ENCODE results near the gene CALHM4. TPM values are rescaled to one million over a fixed set of nuclear protein-coding genes. Genes with fewer than 3 reads are reported as not detected.
"Not testable (repeated sequence)": the region's sequence is repeated elsewhere in the genome, so short reads cannot be mapped to it uniquely, and the experiment has no call there.

Gene CALHM4
- total RNA-seq, 1 donor from 2014 or later = not detected

DNA sequence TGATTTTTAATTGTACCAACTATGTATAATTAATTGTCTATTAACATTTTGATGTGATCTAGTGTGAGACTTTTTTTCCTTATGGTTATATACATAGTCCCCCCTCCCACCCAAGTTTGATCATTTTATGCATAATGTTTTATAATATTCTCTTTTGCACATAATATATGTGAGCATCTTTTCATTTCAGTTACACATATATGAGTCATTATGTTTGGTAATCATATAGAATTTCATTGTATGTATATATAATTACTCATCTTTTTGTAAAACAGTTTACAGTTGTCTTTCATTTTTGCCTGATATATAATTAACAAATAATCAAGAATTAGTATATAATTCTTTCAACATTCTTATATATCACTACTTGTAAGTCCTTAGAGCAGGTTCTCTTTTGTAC is 32.7 kb downstream of the CALHM4 start:
- Histone ChIP-seq H3K4me1 (no peaks in the 10 kb centered on the region), H3K9me3 (ENCODE audit: low read depth) (no peaks in the 10 kb centered on the region), H3K9ac (no peak overlapping the region), H2AFZ (replicated peaks) (no peak overlapping the region), H4K20me1 (ENCODE audit: low read depth) (no peaks in the 10 kb centered on the region), H3K4me2 (no peak overlapping the region), H3K27ac (no peak overlapping the region), H3F3A (ENCODE audit: low read depth) (no peaks in the 10 kb centered on the region), H3K4me3 (no peak overlapping the region), H3K27me3 (no peaks in the 10 kb centered on the region), H3K79me2 (ENCODE audit: low read depth) (peaks cover 4% of the 10 kb centered on the region), H3K36me3 (peaks cover 8% of the 10 kb centered on the region)
- H3K4me3 Mint-ChIP-seq = no peak overlapping the region
- no peak for TF ChIP-seq EZH2 (IDR thresholded peaks at IDR 0.05)
- TF ChIP-seq EZH2phosphoT487 (IDR thresholded peaks at IDR 0.05) = no peak
- TF ChIP-seq, protein P1, sequence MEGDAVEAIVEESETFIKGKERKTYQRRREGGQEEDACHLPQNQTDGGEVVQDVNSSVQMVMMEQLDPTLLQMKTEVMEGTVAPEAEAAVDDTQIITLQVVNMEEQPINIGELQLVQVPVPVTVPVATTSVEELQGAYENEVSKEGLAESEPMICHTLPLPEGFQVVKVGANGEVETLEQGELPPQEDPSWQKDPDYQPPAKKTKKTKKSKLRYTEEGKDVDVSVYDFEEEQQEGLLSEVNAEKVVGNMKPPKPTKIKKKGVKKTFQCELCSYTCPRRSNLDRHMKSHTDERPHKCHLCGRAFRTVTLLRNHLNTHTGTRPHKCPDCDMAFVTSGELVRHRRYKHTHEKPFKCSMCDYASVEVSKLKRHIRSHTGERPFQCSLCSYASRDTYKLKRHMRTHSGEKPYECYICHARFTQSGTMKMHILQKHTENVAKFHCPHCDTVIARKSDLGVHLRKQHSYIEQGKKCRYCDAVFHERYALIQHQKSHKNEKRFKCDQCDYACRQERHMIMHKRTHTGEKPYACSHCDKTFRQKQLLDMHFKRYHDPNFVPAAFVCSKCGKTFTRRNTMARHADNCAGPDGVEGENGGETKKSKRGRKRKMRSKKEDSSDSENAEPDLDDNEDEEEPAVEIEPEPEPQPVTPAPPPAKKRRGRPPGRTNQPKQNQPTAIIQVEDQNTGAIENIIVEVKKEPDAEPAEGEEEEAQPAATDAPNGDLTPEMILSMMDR (IDR thresholded peaks at IDR 0.05) = no peak
- H3K9me3 Mint-ChIP-seq = no peaks in the 10 kb centered on the region
- H3K27ac Mint-ChIP-seq = no peak overlapping the region
- DNase-seq (ENCODE audit: low spot score) = no peak
- H3K4me1 Mint-ChIP-seq = no peaks in the 10 kb centered on the region
- peaks cover 17% of the 10 kb centered on the region for H3K36me3 Mint-ChIP-seq
- H3K27me3 Mint-ChIP-seq (ENCODE audit: insufficient read depth, low read depth) = no peaks in the 10 kb centered on the region

DNA sequence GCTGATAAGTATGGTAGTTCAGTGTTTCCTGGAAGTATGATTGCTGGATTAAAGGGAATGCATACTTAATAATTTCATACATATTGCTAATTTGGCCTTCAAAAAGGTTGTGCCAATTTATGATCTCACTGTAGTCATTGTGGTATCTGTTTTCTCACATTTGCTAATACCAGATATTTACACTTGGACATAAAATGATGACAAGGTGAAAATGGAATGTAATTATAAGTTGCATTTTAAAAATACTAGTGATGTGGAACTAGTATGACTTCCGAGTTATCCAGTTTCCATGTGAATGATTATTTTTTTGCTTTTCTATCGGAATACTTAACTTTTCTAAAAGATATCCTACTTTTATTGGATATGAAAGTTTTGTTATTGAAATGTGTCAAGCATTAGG is 33.2 kb downstream of the CALHM4 start:
- TF ChIP-seq EZH2 (IDR thresholded peaks at IDR 0.05) (no peak), EZH2phosphoT487 (IDR thresholded peaks at IDR 0.05) (no peak)
- TF ChIP-seq, protein P1 (IDR thresholded peaks at IDR 0.05) = no peak
- Histone ChIP-seq H3K27me3 (no peaks in the 10 kb centered on the region), H3K9ac (no peak overlapping the region), H3K4me3 (no peak overlapping the region), H3K9me3 (ENCODE audit: low read depth) (no peaks in the 10 kb centered on the region), H3K36me3 (peaks cover 8% of the 10 kb centered on the region), H3K27ac (no peak overlapping the region), H3K4me1 (no peaks in the 10 kb centered on the region), H3K79me2 (ENCODE audit: low read depth) (no peaks in the 10 kb centered on the region), H4K20me1 (ENCODE audit: low read depth) (no peaks in the 10 kb centered on the region), H3K4me2 (no peak overlapping the region), H3F3A (ENCODE audit: low read depth) (no peaks in the 10 kb centered on the region), H2AFZ (replicated peaks) (no peak overlapping the region)
- peaks cover 19% of the 10 kb centered on the region for H3K36me3 Mint-ChIP-seq
- H3K9me3 Mint-ChIP-seq = no peaks in the 10 kb centered on the region
- H3K27ac Mint-ChIP-seq = no peak overlapping the region
- no peak overlapping the region for H3K4me3 Mint-ChIP-seq
- no peaks in the 10 kb centered on the region for H3K27me3 Mint-ChIP-seq (ENCODE audit: insufficient read depth, low read depth)
- no peaks in the 10 kb centered on the region for H3K4me1 Mint-ChIP-seq
- no peak for DNase-seq (ENCODE audit: low spot score)

DNA sequence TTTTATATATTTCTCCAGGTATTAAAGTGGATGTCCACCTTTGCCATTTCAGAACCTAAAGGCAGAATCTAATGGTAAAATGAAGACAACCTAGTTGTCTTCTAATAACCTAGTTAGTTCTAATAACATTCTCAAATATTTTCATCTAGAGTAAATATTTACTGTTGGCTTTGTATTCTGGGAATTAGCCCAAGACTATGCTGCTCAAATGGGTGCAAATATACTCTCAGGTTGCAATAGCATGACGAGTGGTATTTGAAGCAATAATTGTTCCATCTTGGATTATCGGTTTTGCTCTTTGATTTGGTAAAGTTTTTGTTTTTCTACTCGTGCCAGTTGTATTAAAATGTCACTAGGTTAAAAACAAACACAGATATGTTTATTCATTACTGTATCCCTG is 41.7 kb downstream of the CALHM4 start:
- peaks cover 5% of the 10 kb centered on the region for H3K36me3 ChIP-seq
- H3K9me3 ChIP-seq (ENCODE audit: low read depth) = no peaks in the 10 kb centered on the region
- H3K79me2 ChIP-seq (ENCODE audit: low read depth) = no peaks in the 10 kb centered on the region
- no peaks in the 10 kb centered on the region for H3K9me3 Mint-ChIP-seq
- H4K20me1 ChIP-seq (ENCODE audit: low read depth) = peaks cover 6% of the 10 kb centered on the region
- no peaks in the 10 kb centered on the region for H3K4me1 ChIP-seq
- DNase-seq (ENCODE audit: low spot score) = no peak
- no peak overlapping the region for H3K4me3 Mint-ChIP-seq
- no peaks in the 10 kb centered on the region for H3K27me3 ChIP-seq
- TF ChIP-seq, protein P1 (IDR thresholded peaks at IDR 0.05) = no peak
- H3K9ac ChIP-seq = no peak overlapping the region
- H2AFZ ChIP-seq (replicated peaks) = no peak overlapping the region
- no peaks in the 10 kb centered on the region for H3F3A ChIP-seq (ENCODE audit: low read depth)
- H3K36me3 Mint-ChIP-seq = peaks cover 8% of the 10 kb centered on the region
- H3K4me3 ChIP-seq = no peak overlapping the region
- H3K27ac ChIP-seq = no peak overlapping the region
- peaks cover 2% of the 10 kb centered on the region for H3K27me3 Mint-ChIP-seq (ENCODE audit: insufficient read depth, low read depth)
- no peak overlapping the region for H3K4me2 ChIP-seq
- no peak overlapping the region for H3K27ac Mint-ChIP-seq
- H3K4me1 Mint-ChIP-seq = no peaks in the 10 kb centered on the region

DNA sequence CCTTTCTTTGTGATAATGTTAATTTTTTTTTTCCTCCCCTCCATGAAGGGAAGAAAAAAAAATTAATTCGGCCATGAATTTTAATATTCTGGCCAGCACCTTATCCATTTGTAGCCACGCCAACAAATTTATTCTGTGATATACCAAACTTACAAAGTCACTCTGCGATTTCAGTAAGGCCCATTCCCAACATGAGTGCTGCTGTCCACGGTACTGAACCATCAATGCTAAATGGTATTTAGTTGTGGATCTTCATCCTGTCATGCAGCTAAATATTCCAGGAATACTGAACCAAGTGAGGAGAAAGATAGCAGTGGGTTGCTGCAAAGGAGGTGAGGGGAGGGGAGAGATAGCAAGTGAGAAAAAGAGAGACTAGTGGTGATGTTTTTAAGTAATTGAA is 43.3 kb downstream of the CALHM4 start:
- no peak overlapping the region for H3K4me2 ChIP-seq
- TF ChIP-seq EZH2phosphoT487 (IDR thresholded peaks at IDR 0.05) (no peak), EZH2 (IDR thresholded peaks at IDR 0.05) (no peak)
- TF ChIP-seq, protein P1 (IDR thresholded peaks at IDR 0.05) = no peak
- H3K4me3 ChIP-seq = no peak overlapping the region
- Mint-ChIP-seq H3K27ac (no peak overlapping the region), H3K36me3 (peaks cover 6% of the 10 kb centered on the region), H3K4me3 (no peak overlapping the region), H3K9me3 (no peaks in the 10 kb centered on the region), H3K4me1 (no peaks in the 10 kb centered on the region), H3K27me3 (ENCODE audit: insufficient read depth, low read depth) (peaks cover 2% of the 10 kb centered on the region)
- no peak overlapping the region for H2AFZ ChIP-seq (replicated peaks)
- H3K79me2 ChIP-seq (ENCODE audit: low read depth) = no peaks in the 10 kb centered on the region
- H3K27me3 ChIP-seq = no peaks in the 10 kb centered on the region
- peaks cover 6% of the 10 kb centered on the region for H4K20me1 ChIP-seq (ENCODE audit: low read depth)
- H3K9me3 ChIP-seq (ENCODE audit: low read depth) = no peaks in the 10 kb centered on the region
- H3K9ac ChIP-seq = no peak overlapping the region
- no peaks in the 10 kb centered on the region for H3K36me3 ChIP-seq
- no peaks in the 10 kb centered on the region for H3F3A ChIP-seq (ENCODE audit: low read depth)
- DNase-seq (ENCODE audit: low spot score) = peak; percentile 61
- no peaks in the 10 kb centered on the region for H3K4me1 ChIP-seq
- H3K27ac ChIP-seq = no peak overlapping the region

DNA sequence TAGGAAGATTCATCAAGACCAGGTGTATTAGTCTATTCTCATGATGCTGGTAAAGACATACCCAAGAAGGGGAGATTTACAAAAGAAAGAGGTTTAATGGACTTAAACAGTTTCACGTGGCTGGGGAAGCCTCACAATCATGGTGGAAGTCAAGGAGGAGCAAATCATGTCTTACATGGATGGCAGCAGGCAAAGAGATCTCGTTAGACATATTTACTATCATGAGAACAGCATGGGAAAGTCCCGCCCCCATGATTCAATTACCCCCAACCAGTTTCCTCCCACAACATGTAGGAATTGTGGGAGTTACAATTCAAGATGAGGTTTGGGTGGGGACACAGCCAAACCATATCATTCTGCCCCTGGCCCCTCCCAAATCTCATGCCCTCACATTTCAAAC is 50.4 kb downstream of the CALHM4 start:
- H3K4me2 ChIP-seq = not testable (repeated sequence)

More for the DNA sequence above, 50.4 kb downstream of the CALHM4 start:
- H3K36me3 Mint-ChIP-seq; H3K4me3 ChIP-seq; H3K9ac ChIP-seq; H2AFZ ChIP-seq (replicated peaks); H3K4me1 Mint-ChIP-seq; H3K27ac ChIP-seq; H3K27ac Mint-ChIP-seq; H3K79me2 ChIP-seq (ENCODE audit: low read depth); H3K9me3 Mint-ChIP-seq; H3F3A ChIP-seq (ENCODE audit: low read depth); H3K27me3 Mint-ChIP-seq (ENCODE audit: insufficient read depth, low read depth); H4K20me1 ChIP-seq (ENCODE audit: low read depth); H3K36me3 ChIP-seq; H3K9me3 ChIP-seq (ENCODE audit: low read depth); H3K4me1 ChIP-seq; H3K27me3 ChIP-seq; H3K4me3 Mint-ChIP-seq; DNase-seq (ENCODE audit: low spot score): not testable (repeated sequence)

Data from neural progenitor cell (in vitro differentiated cells).